CD4-positive, alpha-beta memory T cell (primary cell): Measurements from ENCODE around the gene IRAK1BP1. TPM values are rescaled to one million over a fixed set of nuclear protein-coding genes. Genes with fewer than 3 reads are reported as not detected.
A peak's percentile ranks its signal among the peaks of the same experiment; 100 is the strongest.
"Not testable (repeated sequence)": the region's sequence is repeated elsewhere in the genome, so short reads cannot be mapped to it uniquely, and the experiment has no call there.

ENCODE experiments used
- CTCF ChIA-PET: fragments of 350-600 bp; sonication (Branson Sonifier 250); formaldehyde crosslinking; loops from one replicate; lab custom pipeline; 2021; ENCODE audit warnings: inconsistent platforms; ENCODE audit not compliant: partially characterized antibody; lab: Charles Lee
- POLR2A ChIA-PET: fragments of 350-600 bp; sonication (Branson Sonifier 250); formaldehyde crosslinking; loops from one replicate; lab custom pipeline; 2021; ENCODE audit not compliant: partially characterized antibody; lab: Charles Lee
- DNase-seq, 5 donors: peaks; one replicate each; pipeline versions ENCODE4 v3.0.0 to v3.0.0-alpha.2; 2020 to 2022; ENCODE audit warnings: mixed read lengths in 1 of 5
- H3K27ac ChIP-seq: one replicate; pipeline ENCODE4 v1.7.0; 2013; ENCODE audit warnings: low read depth, low read length
- H3K27me3 ChIP-seq: 2 replicates; pipeline ENCODE4 v1.7.0; 2013; ENCODE audit warnings: mild to moderate bottlenecking, low read length, moderate library complexity; ENCODE audit not compliant: insufficient read depth
- H3K36me3 ChIP-seq: 2 replicates; pipeline ENCODE4 v1.7.0; 2013; ENCODE audit warnings: mild to moderate bottlenecking, low read length, moderate library complexity; ENCODE audit not compliant: insufficient read depth
- H3K4me1 ChIP-seq: 2 replicates; pipeline ENCODE4 v1.7.0; 2013; ENCODE audit warnings: mild to moderate bottlenecking, low read length, moderate library complexity; ENCODE audit not compliant: insufficient read depth
- H3K4me3 ChIP-seq, 2 donors: one replicate each; pipeline ENCODE4 v1.7.0; 2013; ENCODE audit warnings: low read length in 2 of 2, mild to moderate bottlenecking in 1 of 2
- H3K9me3 ChIP-seq, 2 donors: one replicate each; pipeline ENCODE4 v1.7.0; 2013; ENCODE audit warnings: low read length in 2 of 2, control low read depth in 1 of 2; ENCODE audit not compliant: control insufficient read depth in 1 of 2
- H3K27ac Mint-ChIP-seq, 7 donors: one replicate each; pipeline ENCODE4 v1.8.0; 2020 to 2021; ENCODE audit warnings: mixed read lengths in 7 of 7, mild to moderate bottlenecking in 6 of 7, inconsistent platforms in 3 of 7, moderate library complexity in 3 of 7
- H3K27me3 Mint-ChIP-seq, 2 donors: one replicate each; pipeline ENCODE4 v1.8.0; 2020 to 2021; ENCODE audit warnings: mixed read lengths in 2 of 2
- H3K36me3 Mint-ChIP-seq, 2 donors: one replicate each; pipeline ENCODE4 v1.8.0; 2020 to 2021; ENCODE audit warnings: mixed read lengths in 2 of 2, inconsistent platforms in 1 of 2, mild to moderate bottlenecking in 1 of 2
- H3K4me1 Mint-ChIP-seq, 4 donors: one replicate each; pipeline ENCODE4 v1.8.0; 2020 to 2021; ENCODE audit warnings: mixed read lengths in 4 of 4, mild to moderate bottlenecking in 1 of 4
- H3K4me3 Mint-ChIP-seq, 8 donors: one replicate each; pipeline ENCODE4 v1.8.0; 2020 to 2021; ENCODE audit warnings: mixed read lengths in 8 of 8, mild to moderate bottlenecking in 7 of 8, moderate library complexity in 6 of 8, inconsistent platforms in 3 of 8
- H3K9me3 Mint-ChIP-seq, 8 donors: one replicate each; pipeline ENCODE4 v1.8.0; 2020 to 2021; ENCODE audit warnings: mixed read lengths in 8 of 8, mild to moderate bottlenecking in 5 of 8, inconsistent platforms in 3 of 8, moderate library complexity in 1 of 8
- intact Hi-C: fragments of 100-400 bp; cut with micrococcal nuclease; formaldehyde crosslinking; loops from one replicate; pipeline ENCODE4 v1.15.1; 2023
- polyA plus RNA-seq, 2 donors: library from polyadenylated mRNA; unstranded; fragments of 300-500 nt; fragmentation: Illumina TruSeq; gene quantifications; one replicate each; pipeline ENCODE4 v1.2.3, GENCODE V29; 2021
- total RNA-seq, 2 experiments: library from RNA; stranded (reverse); gene quantifications; one replicate each; pipeline ENCODE4 v1.2.3, GENCODE V29; 2021

The IRAK1BP1 gene
- total and polyA plus RNA-seq, 4 experiments from 2014 or later: 1.5 to 3.2 (median 2.4) TPM

DNA sequence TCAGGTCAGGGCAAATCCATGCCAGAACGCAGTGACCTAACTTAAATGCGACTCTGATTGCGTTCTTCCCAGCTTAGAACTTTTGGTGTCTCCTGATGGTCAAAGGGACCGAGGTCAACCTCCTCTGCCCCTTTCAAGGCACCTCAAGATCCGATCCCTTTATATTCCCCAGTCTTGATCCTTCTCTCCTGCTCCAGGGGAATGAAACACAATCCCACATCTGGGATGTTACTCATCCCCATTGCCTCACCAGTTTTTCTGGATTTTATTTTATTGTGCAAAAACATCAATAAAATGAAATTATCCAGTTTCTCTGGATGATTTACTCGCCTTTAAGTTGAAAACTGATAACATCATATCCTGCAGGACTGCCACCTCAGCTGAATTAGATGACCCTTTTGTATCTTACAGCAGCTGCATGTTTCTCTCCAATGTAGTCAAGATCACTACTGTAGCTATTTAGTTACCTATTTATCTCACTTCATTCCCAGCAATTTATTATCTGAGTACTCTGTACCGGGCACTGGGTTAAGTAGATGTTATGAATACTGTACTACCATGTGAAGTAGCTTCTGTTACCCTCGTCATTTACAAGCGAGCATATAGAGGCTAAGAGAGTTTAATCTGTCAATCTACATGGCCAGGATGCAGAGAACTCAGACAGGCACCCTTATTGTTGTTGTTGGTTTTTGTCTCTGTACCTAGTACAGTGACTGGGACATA lies 44.0 kb downstream of the IRAK1BP1 start:
- H3K9me3 Mint-ChIP-seq: peaks cover 4 to 24% (median 12%) of the 10 kb centered on the region in 8 donors
- Histone ChIP-seq H3K9me3 (no peaks in the 10 kb centered on the region), H3K4me3 (no peak overlapping the region), H3K27me3 (no peaks in the 10 kb centered on the region), H3K36me3 (no peaks in the 10 kb centered on the region), H3K27ac (no peak overlapping the region), H3K4me1 (no peaks in the 10 kb centered on the region)
- H3K27me3 Mint-ChIP-seq: peaks cover 30 to 35% of the 10 kb centered on the region in 2 donors
- intact Hi-C loops: no loop called here
- peak overlapping the region in 7 of 8 donors; percentile 3 to 74 (median 45) for H3K4me3 Mint-ChIP-seq
- no peak for DNase-seq
- H3K27ac Mint-ChIP-seq: peak overlapping the region in 1 of 7 donors; percentile 47
- POLR2A ChIA-PET: no interaction called here
- H3K36me3 Mint-ChIP-seq: peaks cover 4 to 32% of the 10 kb centered on the region in 2 donors
- peaks cover 7 to 18% (median 14%) of the 10 kb centered on the region in 4 donors for H3K4me1 Mint-ChIP-seq
- CTCF ChIA-PET: no interaction called here

DNA sequence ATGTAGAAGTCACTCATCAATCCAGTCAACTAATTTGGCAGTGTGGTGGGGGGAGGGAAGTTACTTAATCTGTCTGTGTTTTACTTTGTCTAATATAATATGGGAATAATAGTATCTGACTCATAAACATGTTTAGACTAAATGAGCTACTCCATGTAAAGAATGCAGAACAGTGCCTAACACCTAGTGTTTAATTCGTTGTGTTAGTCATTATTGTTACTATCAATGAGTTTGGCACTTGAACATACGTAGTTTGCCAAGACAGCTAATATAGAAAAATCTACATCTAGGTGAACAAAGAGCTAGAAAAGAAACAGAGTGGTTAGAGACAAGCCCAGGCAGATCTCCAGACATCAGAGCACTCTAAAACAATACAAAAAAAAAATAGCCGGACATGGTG lies 49.1 kb downstream of the IRAK1BP1 start:
- CTCF ChIA-PET: no interaction called here
- Histone ChIP-seq H3K4me3 (no peak overlapping the region), H3K9me3 (no peaks in the 10 kb centered on the region), H3K27me3 (no peaks in the 10 kb centered on the region), H3K4me1 (no peaks in the 10 kb centered on the region), H3K36me3 (no peaks in the 10 kb centered on the region), H3K27ac (no peak overlapping the region)
- Mint-ChIP-seq H3K36me3 (peaks cover 5 to 7% of the 10 kb centered on the region in 2 donors), H3K27ac (no peak overlapping the region), H3K4me1 (peaks cover 0 to 2% (median under 1%) of the 10 kb centered on the region in 4 donors), H3K4me3 (no peak overlapping the region), H3K9me3 (peaks cover 5 to 62% (median 50%) of the 10 kb centered on the region in 8 donors), H3K27me3 (peaks cover 12% of the 10 kb centered on the region in 2 donors)
- POLR2A ChIA-PET: no interaction called here
- no peak for DNase-seq
- intact Hi-C loops: no loop called here

DNA sequence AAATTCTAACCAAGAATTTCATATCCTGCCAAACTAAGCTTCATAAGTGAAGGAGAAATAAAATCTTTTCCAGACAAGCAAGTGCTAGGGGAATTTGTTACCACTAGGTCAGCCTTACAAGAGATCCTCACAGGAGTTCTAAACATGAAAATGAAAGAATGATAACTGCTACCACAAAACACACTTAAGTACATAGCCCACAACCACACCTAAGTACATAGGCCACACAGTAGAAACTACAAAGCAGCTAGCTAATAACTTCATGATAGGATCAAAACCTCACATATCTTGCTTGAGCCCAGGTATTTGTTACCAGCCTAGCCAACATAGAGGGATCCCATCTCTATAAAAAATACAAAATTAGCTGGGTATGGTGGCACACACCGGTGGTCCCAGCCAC lies 50.4 kb downstream of the IRAK1BP1 start:
- intact Hi-C loops: no loop called here
- Histone ChIP-seq H3K27me3 (no peaks in the 10 kb centered on the region), H3K27ac (no peak overlapping the region), H3K4me1 (no peaks in the 10 kb centered on the region), H3K36me3 (no peaks in the 10 kb centered on the region), H3K4me3 (no peak overlapping the region), H3K9me3 (no peaks in the 10 kb centered on the region)
- Mint-ChIP-seq H3K36me3 (peaks cover 7 to 8% of the 10 kb centered on the region in 2 donors), H3K27ac (no peak overlapping the region), H3K4me1 (no peaks in the 10 kb centered on the region), H3K9me3 (peaks cover 7 to 64% (median 55%) of the 10 kb centered on the region in 8 donors), H3K27me3 (peaks cover 1 to 3% of the 10 kb centered on the region in 2 donors), H3K4me3 (peak overlapping the region in 1 of 8 donors; percentile 20)
- ChIA-PET CTCF (interaction anchor here (0.7 kb wide), 1 partner anchor 10 kb away, joined by 6 read pairs; no protein-coding TSS in a partner anchor), POLR2A (no interaction called here)
- DNase-seq: no peak

DNA sequence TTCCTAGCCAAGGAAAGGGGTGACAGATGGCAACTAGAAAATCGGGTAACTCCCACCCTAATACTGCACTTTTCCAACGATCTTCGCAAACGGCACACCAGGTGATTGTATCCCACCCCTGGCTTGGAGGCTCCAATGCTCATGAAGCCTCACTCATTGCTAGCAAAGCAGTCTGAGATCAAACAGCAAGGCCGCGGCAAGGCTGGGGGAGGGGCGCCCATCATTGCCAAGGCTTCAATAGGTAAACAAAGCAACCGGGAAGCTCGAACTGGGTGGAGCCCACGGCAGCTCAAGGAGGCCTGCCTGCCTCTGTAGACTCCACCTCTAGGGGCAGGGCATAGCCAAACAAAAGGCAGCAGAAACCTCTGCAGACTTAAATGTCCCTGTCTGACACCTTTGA lies 53.8 kb downstream of the IRAK1BP1 start:
- DNase-seq, H3K27ac Mint-ChIP-seq, H3K4me1 ChIP-seq, H3K27me3 Mint-ChIP-seq, H3K4me1 Mint-ChIP-seq, H3K4me3 ChIP-seq, H3K4me3 Mint-ChIP-seq, intact Hi-C loops, H3K27me3 ChIP-seq, CTCF ChIA-PET, H3K36me3 Mint-ChIP-seq, H3K9me3 ChIP-seq, H3K36me3 ChIP-seq, H3K27ac ChIP-seq, POLR2A ChIA-PET: not testable (repeated sequence)
- peaks cover 3 to 80% (median 66%) of the 10 kb centered on the region in 8 donors for H3K9me3 Mint-ChIP-seq

DNA sequence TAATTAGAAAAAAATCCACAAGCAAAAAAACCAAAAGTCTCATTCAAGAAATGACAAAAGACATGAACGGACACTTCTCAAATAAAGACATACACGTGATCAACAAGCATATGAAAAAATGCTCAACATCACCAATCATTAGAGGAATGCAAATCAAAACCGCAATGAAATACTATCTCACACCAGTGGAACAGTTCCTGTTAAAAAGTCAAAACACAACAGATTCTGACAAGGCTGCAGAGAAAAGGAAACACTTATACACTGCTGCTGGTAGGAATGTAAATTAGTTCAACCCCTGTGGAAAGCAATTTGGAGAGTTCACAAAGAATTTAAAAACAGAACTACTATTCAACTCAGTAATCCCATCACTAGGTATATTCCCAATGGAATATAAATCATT lies 58.0 kb downstream of the IRAK1BP1 start:
- DNase-seq: no peak
- Histone ChIP-seq H3K27ac (no peak overlapping the region), H3K27me3 (no peaks in the 10 kb centered on the region), H3K9me3 (no peaks in the 10 kb centered on the region), H3K36me3 (no peaks in the 10 kb centered on the region), H3K4me3 (no peak overlapping the region), H3K4me1 (no peaks in the 10 kb centered on the region)
- no peaks in the 10 kb centered on the region for H3K27me3 Mint-ChIP-seq
- no peaks in the 10 kb centered on the region for H3K4me1 Mint-ChIP-seq
- peaks cover 0 to 3% of the 10 kb centered on the region in 2 donors for H3K36me3 Mint-ChIP-seq
- intact Hi-C loops: no loop called here
- no peak overlapping the region for H3K4me3 Mint-ChIP-seq
- H3K9me3 Mint-ChIP-seq: peaks cover 16 to 65% (median 56%) of the 10 kb centered on the region in 8 donors
- POLR2A ChIA-PET: no interaction called here
- CTCF ChIA-PET: no interaction called here
- H3K27ac Mint-ChIP-seq: no peak overlapping the region

DNA sequence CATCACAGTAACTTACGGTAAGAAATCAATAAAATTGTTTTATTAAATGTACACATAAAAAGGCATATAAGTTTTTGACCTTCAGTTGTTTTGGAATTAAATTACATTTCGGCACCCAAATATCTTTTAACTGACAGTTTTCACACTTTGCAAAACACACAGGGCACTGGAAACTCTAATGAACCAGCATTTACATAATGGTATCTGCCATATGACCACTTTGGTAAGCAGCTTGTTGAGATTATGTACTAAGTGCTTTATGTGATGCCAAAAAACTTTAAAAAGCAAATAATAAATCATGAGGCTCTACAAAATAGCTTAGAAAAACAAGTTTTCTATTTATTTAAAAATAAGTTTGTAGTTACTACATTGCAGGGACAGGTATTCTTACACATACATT lies 68.2 kb downstream of the IRAK1BP1 start:
- Mint-ChIP-seq H3K27ac (no peak overlapping the region), H3K36me3 (peaks cover 27 to 29% of the 10 kb centered on the region in 2 donors), H3K4me1 (no peaks in the 10 kb centered on the region), H3K4me3 (no peak overlapping the region), H3K9me3 (peaks cover 0 to 22% (median 11%) of the 10 kb centered on the region in 8 donors), H3K27me3 (no peaks in the 10 kb centered on the region)
- no peaks in the 10 kb centered on the region for H3K9me3 ChIP-seq
- intact Hi-C loops: no loop called here
- H3K4me3 ChIP-seq: no peak overlapping the region
- H3K36me3 ChIP-seq: peaks cover under 1% of the 10 kb centered on the region
- ChIA-PET CTCF (no interaction called here), POLR2A (no interaction called here)
- no peaks in the 10 kb centered on the region for H3K27me3 ChIP-seq
- H3K4me1 ChIP-seq: no peaks in the 10 kb centered on the region
- no peak overlapping the region for H3K27ac ChIP-seq
- no peak for DNase-seq

DNA sequence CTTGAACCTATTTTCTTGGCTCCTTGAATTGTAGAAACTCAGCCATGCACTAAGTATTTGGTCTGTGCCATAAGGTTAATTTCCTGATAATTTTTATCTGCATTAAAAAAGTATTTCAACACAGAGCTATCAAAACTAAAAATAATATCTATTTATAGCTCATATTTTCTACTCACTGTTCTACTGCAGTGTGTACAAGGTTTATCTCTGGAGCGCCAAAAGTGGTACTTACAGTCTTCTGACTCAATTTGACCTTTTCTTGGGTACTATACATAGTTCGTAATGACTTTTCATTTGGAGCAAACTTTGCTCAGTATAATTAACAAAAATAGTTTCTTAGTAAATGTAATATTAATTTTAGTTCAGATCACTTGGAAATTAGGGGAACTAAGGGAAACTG lies 69.2 kb downstream of the IRAK1BP1 start:
- intact Hi-C loops: no loop called here
- peaks cover 7% of the 10 kb centered on the region for H3K36me3 ChIP-seq
- H3K27ac ChIP-seq: no peak overlapping the region
- no peaks in the 10 kb centered on the region for H3K4me1 ChIP-seq
- Mint-ChIP-seq H3K4me3 (no peak overlapping the region), H3K27me3 (no peaks in the 10 kb centered on the region), H3K36me3 (peaks cover 37 to 38% of the 10 kb centered on the region in 2 donors), H3K27ac (no peak overlapping the region), H3K9me3 (peaks cover 0 to 21% (median 11%) of the 10 kb centered on the region in 8 donors), H3K4me1 (no peaks in the 10 kb centered on the region)
- CTCF ChIA-PET: no interaction called here
- no peaks in the 10 kb centered on the region for H3K27me3 ChIP-seq
- H3K4me3 ChIP-seq: no peak overlapping the region
- no peaks in the 10 kb centered on the region for H3K9me3 ChIP-seq
- no peak for DNase-seq
- POLR2A ChIA-PET: interaction anchor here (0.6 kb wide), 1 partner anchor 298 kb away, joined by 3 read pairs; the partner anchor contains the start of gene HMGN3
